Activated naive CD4-positive, alpha-beta T cell treated with Interleukin-2 at 50 U/mL for 16 hours (primary cell): ENCODE data around the gene EXOC3L2.
"Not testable (repeated sequence)": the region's sequence is repeated elsewhere in the genome, so short reads cannot be mapped to it uniquely, and the experiment has no call there.

Source experiments
- DNase-seq: peaks from one replicate; pipeline ENCODE4 v3.0.0-alpha.2; 2020

The EXOC3L2 gene

DNA sequence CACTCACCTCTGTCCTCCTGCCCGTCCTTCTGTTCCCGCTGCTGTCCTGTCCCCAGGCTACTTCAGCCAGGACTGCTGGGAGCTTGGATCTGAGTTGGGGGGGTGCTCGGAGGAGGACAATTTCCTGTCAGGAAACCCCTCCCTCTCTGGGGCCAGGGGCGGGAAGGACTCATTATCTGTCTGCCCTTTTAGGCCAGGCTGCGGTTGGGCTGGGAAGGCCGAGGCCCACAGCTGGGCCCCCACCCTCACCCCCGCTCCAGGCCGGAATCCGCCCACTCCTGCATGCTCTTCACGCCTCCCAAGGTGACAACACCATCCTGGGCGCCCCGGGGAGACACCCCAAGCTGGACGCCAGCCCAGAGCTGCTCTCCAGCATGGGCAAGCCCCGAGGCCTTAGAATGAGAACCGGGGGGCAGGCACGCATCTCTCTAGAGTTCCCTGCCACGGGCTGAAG is at the start of gene EXOC3L2:
Gene EXOC3L2 (minus strand): TSS at position 74 of the 454 bp plus-strand sequence. CDS start 6,362 bp downstream, outside the sequence.
- DNase-seq: no peak

DNA sequence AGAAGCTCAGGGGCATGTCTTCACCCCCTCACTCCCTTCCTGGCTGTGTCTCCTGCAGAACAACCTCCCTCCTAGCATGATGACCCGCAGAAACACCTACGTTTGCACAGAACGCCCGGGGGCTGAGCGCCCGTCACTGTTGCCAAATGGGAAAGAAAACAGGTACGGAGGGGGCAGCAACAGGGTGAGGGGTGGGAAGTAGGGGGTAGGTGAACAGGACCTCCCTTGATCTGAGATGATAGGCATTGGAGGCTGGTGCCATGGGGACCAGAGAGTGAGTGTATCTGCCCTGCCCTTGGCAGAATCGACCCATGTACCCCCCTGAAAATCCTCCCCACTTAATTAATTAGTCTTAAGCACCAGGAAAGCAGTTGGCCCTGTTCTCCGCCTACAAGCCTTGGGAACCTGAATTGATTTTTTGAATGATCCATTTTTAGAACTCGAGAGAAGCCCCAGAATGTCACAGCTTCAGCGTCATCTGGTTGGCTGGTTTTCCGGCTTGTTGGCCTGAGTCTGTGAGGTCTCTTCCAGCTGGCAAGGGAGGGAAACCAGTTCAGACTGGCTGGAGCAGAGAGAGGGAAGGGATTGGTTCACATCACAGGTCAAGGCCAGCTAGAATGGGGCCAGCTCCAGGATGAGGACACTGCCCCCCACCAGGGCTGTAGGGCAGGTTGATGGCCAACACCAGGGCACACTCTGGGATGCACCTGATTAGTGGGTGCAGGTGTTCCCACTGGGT is 49.3 kb upstream of the EXOC3L2 start:
- DNase-seq: no peak

DNA sequence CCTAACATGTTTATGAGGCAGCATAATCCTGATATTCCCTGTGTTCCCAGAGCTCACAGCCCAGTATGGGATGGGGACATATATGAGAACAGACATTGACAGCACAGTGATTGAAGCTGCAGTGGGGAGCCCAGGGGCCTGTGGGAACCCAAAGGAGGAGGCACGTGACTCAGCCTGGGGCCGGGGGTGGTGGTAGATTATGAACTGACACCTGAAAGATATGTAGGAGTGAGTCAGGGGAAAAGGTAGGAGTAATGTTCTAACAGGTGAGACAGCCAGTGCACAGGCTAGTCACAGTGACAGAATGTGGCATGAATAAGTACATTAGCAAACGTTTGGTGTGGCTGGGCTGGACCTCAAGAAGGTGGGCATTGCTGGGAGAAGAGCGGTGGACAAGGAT is 48.5 kb upstream of the EXOC3L2 start:
- peak; percentile 22 for DNase-seq

DNA sequence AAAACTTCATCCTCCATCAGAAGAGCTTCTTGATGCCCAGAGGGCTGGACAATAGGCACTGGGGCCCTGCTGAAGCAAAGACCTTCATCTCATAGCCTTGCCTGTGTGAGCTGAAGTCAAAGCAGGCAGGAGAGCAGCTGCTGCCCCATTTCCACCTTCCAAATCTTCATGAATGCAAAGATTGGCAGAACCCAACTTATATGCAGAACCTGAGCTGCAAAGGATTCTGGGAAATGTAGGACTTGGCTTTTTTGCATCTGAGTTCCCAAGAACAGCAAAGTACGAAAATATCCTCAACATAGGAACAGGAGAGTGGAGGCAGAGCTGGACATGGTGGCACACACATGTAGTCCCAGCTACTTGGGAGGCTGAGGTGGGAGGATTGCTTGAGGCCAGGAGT is 46.6 kb upstream of the EXOC3L2 start:
- no peak for DNase-seq

DNA sequence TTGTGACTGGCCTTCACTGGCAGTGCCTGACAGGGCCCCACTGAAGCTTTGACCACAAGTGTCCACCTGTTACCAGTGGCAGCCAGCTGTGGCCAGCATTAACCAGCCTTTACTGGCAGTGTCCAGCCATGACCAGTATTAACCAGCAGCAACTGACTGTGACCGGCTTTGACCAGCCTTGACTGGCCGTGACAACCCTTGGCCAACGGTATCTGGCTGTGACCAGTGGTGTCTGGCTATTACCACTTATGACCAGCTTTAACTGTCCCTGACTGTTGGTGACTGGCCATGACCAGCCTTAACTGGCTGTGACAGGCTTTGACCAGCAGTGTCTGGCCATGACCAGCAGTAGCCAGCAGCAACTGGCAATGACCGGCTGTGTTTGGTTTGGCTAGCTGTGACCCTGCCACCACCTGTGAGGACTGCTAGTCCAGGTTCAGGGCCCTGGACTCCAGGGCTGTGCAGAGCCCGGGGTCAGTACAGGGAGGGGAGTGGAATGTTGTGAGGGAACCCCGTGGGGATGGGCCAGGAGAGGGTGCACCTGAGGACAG is 45.2 kb upstream of the EXOC3L2 start:
- DNase-seq: no peak

DNA sequence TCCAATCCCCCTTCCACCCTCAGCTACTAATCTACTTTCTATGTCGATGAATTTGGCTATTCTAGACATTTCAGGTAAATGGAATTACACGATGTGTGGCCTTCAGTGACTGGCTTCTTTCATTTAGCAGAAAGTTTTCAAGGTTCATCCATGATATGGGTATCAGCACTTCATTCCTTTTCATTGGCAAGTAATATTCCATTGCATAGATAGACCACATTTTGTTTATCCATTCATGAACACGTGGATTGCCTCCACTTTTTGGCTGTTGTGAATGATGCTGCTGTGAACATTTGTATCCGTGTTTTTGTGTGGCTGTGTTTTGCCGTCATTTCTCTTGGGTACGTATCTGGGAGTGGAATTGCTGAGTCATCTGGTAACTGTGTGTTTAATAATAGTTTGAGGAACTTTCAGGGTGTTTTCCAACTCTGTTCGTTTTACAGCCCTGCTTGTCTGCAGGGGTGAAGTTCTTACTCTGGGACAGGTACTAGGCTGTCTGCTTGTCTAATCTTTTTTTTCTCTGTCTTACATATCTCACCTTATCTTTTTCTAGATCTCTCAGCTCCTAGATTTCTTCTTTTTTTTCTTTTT is 38.3 kb upstream of the EXOC3L2 start:
- no peak for DNase-seq

DNA sequence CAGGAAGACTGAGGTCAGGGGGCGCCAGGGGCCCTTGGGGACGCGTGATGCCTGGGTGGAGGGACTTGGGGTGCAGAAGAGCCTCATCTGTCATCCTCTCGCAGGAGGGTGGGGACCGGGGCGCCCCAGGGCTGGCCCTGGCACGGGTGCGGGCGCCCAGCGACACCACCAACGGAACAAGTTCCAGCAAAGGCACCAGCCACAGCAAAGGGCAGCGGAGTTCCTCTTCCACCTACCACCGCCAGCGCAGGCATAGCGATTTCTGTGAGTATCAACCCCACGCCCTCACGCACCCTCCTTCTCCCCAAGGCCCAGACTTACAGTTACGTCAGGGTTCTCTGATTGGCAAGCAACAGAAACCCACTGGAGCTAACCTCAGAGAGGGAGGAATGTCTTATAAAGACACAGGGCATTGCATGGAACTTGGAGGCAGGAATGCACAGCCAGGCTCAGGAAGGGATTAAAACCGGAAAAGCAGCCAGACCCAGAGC is 35.3 kb upstream of the EXOC3L2 start:
- DNase-seq: no peak

DNA sequence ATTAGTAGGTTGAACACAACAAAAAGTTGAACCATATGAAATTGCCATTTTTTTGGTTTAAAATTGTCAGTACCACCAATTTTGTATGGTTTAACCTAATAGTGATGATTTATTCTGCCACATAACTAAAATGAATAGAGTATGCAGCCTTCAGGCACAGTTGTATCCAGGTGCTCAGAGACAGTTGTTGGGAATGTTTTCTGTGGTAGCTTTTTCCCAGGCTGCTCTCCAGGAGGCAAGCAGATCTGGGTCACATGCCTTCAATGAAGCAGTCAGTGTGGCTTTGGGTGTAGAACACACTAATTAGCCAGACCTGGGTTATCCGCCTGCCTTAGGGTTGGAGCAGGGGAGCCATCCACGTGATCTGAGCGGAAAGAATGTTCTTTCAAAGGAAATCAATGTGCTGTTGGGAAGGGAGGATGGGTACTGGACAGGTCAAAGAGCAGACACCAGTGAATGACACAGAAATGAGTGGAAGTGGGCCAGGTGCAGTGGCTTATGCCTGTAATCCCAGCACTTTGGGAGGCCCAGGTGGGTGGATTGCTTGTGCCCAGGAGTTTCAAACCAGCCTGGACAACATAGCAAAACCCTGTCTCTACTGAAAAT is 34.5 kb upstream of the EXOC3L2 start:
- no peak for DNase-seq

DNA sequence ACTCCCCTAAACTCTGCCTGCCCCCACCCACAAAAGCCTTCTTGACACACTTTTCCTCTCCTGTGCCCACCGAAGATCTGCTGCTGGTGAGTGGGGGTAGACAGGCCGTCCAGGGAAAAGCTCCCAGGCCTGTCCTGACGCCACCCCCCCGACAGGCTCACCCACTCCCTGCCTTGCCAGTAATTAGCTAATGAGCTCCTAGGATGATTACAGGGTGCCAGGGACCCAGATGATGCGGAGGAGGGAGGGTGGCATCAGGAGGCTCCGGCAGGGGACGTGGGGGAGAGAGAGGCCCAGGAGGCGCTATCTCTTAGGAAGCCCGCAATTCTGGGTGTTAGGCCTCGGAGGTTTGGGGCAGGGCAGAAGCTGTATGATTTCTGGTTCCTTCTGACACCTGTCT is 32.9 kb upstream of the EXOC3L2 start:
- no peak for DNase-seq

DNA sequence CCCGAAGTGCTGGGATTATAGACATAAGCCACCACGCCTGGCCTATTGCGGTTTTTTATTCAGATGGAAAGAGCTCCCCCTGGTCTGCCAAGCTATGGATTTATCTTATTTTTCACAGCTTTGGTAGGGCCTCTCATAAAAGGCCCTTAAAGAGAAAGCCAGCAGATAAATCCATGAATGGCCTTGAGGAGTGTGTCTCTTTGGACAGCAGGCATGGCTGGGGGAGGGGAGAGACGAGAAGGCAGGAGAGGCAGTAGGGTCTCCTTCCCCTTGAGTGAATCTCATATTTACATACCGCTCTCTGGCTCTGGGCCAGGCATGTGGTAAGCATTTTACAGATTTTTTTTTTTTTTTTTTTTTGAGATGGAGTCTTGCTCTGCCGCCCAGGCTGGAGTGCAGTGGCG is 31.1 kb upstream of the EXOC3L2 start:
- no peak for DNase-seq

DNA sequence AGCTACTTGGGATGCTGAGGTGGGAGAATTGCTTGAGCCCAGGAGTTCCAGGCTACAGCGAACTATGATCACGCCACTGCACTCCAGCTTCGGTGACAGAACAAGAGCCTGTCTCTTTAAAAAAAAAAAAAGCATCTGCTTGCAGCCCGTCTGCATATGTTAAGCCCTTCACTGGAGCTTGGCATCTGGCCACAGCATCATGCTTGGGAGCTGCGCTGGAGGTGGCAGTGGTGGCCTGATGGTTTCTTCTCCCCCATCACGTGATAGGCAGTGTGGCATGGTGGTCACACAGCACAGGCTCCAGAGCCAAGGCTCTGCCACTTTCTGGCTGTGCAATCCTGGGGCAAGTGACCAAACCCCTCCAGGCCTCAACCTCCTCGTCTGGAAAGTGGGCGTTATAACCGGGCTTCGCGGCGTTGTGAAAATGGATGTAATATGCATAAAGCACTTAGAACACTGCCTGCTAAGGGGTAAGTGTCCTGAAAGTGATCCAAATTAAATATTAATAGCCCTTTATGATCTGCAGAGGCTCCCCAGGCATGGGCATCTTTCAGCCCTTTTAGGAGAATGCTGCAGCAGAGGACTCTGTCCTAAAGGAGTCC is 30.3 kb upstream of the EXOC3L2 start:
- DNase-seq: no peak

DNA sequence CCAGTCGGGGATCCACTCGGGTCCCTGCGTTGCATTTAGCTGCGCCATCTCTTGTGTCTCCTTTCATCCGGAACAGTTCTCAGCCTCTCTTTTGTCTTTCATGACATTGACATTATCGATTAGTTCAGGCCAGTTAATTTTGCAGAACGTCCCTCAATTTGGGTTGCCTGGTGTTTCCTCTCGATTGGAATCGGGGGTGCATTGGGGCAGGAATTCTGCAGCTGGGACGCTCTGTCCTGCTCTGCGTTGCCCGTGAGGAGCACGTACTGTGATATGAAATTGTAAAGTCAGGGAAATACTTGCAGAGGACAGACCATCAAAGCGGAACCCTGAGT is 28.3 kb upstream of the EXOC3L2 start:
- no peak for DNase-seq

DNA sequence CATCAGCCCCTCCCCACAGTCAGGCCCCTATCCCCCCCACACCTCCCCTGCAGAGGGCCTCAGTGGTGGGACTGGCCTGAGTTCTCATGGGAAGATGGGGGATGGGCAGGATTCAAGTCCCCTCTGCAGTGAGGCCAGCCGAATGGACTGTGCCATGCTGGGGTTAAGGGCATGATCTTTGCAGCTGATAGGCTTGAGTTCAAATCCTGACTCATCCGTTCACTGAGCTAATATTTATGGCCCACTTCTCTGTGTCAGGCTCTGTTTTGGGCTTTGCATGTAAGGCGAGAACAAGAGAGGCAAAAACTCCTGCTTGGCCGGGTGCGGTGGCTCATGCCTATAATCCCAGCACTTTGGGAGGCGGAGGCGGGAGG is 26.5 kb upstream of the EXOC3L2 start:
- DNase-seq: no peak

DNA sequence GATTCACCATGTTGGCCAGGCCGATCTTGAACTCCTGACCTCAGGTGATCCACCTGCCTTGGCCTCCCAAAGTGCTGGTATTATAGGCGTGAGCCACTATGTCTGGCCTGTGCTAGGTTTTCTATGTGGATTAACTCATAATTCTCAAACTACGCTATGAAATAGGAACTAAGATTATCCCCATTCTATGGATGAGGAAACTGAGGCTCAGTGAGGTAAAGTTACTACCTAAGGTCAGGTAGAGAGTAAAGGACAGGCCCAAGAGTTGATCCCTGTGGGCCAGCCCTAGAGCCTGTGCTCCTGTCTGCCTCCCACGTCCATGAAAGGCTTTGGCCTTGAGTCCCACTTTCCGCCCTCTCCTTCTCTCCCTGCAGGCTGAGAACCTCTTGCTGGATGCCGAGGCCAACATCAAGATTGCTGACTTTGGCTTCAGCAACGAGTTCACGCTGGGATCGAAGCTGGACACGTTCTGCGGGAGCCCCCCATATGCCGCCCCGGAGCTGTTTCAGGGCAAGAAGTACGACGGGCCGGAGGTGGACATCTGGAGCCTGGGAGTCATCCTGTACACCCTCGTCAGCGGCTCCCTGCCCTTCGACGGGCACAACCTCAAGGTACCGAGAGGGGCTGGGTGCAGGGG is 26.0 kb upstream of the EXOC3L2 start:
- DNase-seq: no peak

DNA sequence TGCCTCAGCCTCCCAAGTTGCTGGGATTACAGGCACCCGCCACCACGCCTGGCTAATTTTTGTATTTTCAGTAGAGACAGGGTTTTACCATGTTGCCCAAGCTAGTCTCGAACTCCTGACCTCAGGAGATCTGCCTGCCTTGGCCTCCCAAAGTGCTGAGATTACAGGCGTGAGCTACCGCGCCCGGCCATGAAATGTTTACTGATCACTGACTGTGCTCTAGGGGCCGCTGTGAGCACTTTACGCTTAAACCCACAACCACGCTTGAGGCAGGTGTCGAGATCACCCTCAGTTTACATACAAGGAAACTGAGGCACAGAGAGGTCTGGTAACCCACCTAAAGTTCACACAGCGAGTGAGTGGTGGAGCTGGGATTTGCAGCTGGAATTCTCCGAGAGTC is 24.7 kb upstream of the EXOC3L2 start:
- DNase-seq: not testable (repeated sequence)

DNA sequence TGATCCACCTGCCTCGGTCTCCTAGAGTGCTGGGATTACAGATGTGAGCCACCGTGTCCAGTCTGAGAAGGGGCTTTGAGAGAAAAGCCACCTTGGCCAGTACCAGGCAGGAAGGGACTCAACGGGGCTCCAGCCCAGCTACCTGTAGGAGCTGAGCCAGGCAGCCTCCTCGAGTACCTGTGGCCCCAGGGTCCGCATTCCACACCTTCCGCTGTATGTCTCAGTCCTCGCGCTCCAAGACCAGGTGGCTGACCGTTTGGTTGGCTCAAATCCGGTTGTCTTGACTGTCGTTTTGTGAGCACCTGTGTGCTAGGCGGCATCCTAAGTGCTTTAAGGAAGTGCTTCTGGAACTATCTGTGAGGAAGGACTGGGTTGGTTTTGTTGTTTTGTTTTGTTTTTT is 22.1 kb upstream of the EXOC3L2 start:
- DNase-seq: no peak

DNA sequence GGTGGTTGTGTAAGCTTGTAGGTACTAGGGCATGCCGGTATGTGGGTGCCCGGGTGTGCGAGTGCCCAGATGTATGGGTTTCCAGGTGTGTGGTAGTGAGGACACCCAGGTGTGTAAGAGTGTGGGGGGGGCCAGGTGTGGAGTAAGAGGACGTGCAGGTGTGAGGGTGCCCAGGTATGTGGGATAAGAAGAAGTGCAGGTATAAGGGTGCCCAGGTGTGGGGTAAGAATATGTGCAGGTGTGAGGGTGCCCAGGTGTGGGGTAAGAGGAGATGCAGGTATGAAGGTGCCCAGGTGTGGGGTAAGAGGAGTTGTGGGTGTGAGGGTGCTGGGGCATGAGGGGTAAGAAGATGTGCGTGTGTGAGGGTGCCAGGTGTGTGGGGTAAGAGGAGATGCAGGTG is 20.2 kb upstream of the EXOC3L2 start:
- no peak for DNase-seq

DNA sequence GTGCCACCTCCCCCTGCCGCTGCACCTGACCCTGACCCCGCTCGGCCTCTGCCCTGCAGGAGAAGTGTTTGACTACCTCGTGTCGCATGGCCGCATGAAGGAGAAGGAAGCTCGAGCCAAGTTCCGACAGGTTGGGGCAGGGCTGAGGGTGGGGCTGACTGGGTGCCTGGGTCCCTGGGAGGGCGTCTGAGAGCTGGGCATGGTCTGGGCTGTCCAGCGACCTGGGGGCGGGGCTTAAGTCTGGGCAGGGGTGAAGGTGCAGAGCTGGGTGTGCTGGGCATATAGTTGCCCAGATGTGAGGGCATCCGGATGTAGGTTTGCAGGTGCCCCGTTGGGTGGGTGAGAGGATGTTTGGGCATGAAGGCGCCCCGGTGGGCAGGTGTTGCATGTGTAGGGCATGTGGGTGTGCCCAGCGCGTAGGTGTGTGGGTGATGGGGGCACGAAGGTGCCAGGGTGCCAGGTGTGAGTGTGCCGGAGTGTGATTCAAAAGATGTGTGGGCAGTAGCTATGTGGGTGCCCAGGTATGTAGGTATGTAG is 19.6 kb upstream of the EXOC3L2 start:
- DNase-seq: no peak

DNA sequence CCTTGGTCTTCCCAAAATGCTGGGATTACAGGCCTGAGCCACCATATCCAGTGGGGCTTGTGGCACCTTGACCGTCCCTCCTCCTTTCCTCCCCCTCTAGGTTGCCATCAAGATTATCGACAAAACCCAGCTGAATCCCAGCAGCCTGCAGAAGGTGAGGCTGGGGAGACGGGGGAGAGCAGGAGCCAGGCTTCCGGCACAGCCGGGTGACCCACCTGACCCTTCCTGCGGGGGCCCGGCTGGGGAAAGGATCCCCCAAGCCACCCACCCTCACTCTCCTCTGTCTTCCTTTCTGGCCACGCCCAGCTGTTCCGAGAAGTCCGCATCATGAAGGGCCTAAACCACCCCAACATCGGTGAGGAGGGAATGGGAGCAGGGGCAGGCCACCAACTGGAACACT is 17.8 kb upstream of the EXOC3L2 start:
- no peak for DNase-seq

DNA sequence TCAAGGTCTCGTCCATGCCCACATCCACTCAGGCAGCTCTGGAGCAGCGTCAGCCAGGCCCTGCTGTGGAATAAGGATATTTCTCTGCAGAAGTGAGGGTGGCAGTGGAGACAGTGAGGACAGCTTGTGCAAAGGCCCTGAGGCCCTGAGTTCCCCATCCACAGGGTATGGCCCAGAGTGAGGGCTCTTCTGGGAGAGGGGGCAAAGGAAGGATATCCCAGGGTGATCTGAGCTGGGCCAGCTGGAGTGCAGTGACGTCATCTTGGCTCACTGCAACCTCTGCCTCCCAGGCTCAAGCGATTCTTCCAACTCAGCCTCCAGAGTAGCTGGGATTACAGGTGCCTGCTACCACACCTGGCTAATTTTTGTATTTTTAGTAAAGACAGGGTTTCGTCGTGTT is 17.4 kb upstream of the EXOC3L2 start:
- DNase-seq: no peak

DNA sequence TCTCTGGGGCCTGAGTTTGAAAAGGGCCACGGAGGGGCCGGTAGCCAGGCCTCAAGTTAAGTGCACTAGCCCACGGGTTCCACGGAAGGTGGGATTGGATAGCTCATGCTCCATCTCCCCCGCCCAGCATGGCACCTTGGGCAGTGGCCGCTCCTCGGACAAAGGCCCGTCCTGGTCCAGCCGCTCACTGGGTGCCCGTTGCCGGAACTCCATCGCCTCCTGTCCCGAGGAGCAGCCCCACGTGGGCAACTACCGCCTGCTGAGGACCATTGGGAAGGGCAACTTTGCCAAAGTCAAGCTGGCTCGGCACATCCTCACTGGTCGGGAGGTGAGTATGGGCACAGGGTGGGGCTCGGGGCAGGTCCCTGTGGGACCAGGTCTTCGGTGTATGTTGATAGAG is 13.7 kb upstream of the EXOC3L2 start:
- no peak for DNase-seq

DNA sequence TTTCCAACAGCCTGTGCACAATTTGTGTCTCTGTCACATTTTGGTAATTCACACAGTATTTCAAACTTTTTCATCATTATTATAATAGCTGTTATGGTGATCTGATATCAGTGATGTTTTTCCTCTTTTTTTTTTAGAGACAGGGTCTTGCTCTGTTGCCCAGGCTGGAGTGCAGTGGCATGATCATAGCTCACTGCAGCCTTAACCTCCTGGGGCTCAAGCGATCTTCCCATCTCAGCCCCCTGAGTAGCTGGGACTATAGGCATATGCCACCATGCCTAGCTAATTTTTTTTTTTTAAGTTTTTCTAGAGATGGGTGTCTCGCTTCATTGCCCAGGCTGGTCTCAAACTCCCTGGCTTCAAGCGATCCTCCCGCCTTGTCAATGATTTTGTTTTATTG is 11.6 kb upstream of the EXOC3L2 start:
- DNase-seq: no peak

DNA sequence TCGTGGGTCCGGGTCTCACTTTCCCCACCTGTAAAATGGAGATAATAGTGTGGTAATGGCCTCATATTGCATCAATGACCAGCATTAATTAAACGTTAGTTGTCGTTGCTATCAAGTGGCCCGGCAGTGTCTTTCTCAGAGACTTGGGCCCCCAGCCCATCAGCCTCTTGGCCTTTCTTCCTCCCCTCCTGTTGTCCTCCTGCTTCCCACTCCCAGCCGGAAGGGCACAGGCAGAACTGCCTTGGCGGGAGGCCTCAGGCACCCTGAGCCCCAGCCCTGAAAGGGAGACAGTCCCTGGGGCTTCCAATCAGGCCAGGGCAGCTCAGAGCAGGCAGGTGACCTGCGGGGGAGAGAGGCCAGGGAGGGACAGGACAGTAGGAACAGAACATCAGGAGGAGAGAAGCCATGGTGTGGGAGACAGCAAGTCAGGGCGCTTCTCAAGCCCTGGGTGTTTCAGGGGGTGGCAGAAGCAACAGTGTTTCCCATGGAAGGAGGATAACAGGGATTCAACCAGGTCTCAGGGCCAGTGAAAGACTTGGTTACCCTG is 10.5 kb upstream of the EXOC3L2 start:
- no peak for DNase-seq
